K562 (cell line): Measurements from ENCODE around the gene POLN. TPM values are rescaled to one million over a fixed set of nuclear protein-coding genes. Genes with fewer than 3 reads are reported as not detected.

Experiments
- ATAC-seq: fragments of 200-7000 bp; cut with Tn5 transposase; 3 replicates; pipeline ENCODE4 v1.9.1; 2020; ENCODE audit warnings: moderate library complexity
- BruUV-seq: library from RNA; stranded (reverse); fragments of 400-500 nt; replicated peaks from 2 replicates; lab custom pipeline; 2021; lab: Mats Ljungman, UMichigan
- CTCF ChIA-PET: fragments of 300-600 bp; formaldehyde crosslinking; extraction: SDS; loops from one replicate; lab custom pipeline; 2021; ENCODE audit warnings: low intra/inter-chr PET ratio; lab: Yijun Ruan, JAX
- POLR2A ChIA-PET: fragments of 300-600, 350-650 bp; sonication (Branson Sonifier 250); formaldehyde crosslinking; extraction: SDS; loops from one replicate; lab custom pipeline; 2021; ENCODE audit warnings: antibody characterized with exemption, inconsistent platforms; lab: Yijun Ruan, JAX
- DNase-seq, 4 experiments: peaks; one replicate each; pipeline versions ENCODE4 v3.0.0 to v3.0.0-alpha.2; 2011 to 2018; ENCODE audit warnings: low spot score in 3 of 4, mixed read lengths in 3 of 4; ENCODE audit errors: extremely low read depth in 1 of 4
- FAIRE-seq: peaks from 2 replicates; lab custom pipeline; 2011; peaks lifted over from hg19 to GRCh38; lab: Jason Lieb, UNC
- H2AFZ ChIP-seq: 2 replicates; pipeline ENCODE4 v1.6.0; 2011; ENCODE audit warnings: low read depth, low read length, control low read depth, inconsistent platforms
- H3K27ac ChIP-seq: fragments of 200-600 bp; 3 replicates; pipeline ENCODE4 v1.8.0; 2011; ENCODE audit warnings: low read depth, mild to moderate bottlenecking, control low read depth, inconsistent platforms, low read length, moderate library complexity, mixed read lengths; ENCODE audit errors: extremely low read depth
- H3K27me3 ChIP-seq, 2 experiments: fragments of 300-600 bp in 1 of 2; 2 replicates in 1 of 2; 3 replicates in 1 of 2; pipeline versions ENCODE4 v1.6.0 to v1.8.0; 2011; ENCODE audit warnings: inconsistent platforms in 2 of 2, low read length in 2 of 2, mild to moderate bottlenecking in 1 of 2, mixed read lengths in 1 of 2, moderate library complexity in 1 of 2; ENCODE audit not compliant: control insufficient read depth in 2 of 2, insufficient read depth in 2 of 2
- H3K36me3 ChIP-seq: fragments of 300-600 bp; 3 replicates; pipeline ENCODE4 v1.8.0; 2011; ENCODE audit warnings: mild to moderate bottlenecking, low read length, inconsistent platforms; ENCODE audit not compliant: control insufficient read depth, insufficient read depth
- H3K4me1 ChIP-seq, 2 experiments: fragments of 200-600 bp in 1 of 2; replicated peaks in 1 of 2; 2 replicates in 1 of 2; 3 replicates in 1 of 2; pipeline versions ENCODE4 v1.5.1 to v1.8.0; 2011; ENCODE audit warnings: inconsistent platforms in 2 of 2, low read length in 2 of 2, mild to moderate bottlenecking in 1 of 2, mixed read lengths in 1 of 2, moderate library complexity in 1 of 2; ENCODE audit not compliant: control insufficient read depth in 2 of 2, insufficient read depth in 2 of 2
- H3K4me2 ChIP-seq: 2 replicates; pipeline ENCODE4 v1.6.1; 2011; ENCODE audit warnings: low read length, control low read depth, inconsistent platforms, mixed read lengths; ENCODE audit not compliant: insufficient read depth
- H3K4me3 ChIP-seq: fragments of 200-600 bp; sonication (generic), shearing (Covaris generic); 2 replicates; pipeline ENCODE4 v1.5.1; 2016; ENCODE audit warnings: control low read depth, inconsistent platforms
- H3K79me2 ChIP-seq: fragments of 200-600 bp; 3 replicates; pipeline ENCODE4 v1.8.0; 2011; ENCODE audit warnings: low read length, inconsistent platforms; ENCODE audit not compliant: control insufficient read depth, insufficient read depth
- H3K9ac ChIP-seq, 2 experiments: 2 replicates each; pipeline versions ENCODE4 v1.6.0 to v1.6.1; 2011; ENCODE audit warnings: low read depth in 2 of 2, low read length in 2 of 2, control low read depth in 1 of 2, inconsistent platforms in 1 of 2, mild to moderate bottlenecking in 1 of 2, mixed read lengths in 1 of 2; ENCODE audit not compliant: insufficient read depth in 1 of 2
- H3K9me1 ChIP-seq: one replicate; pipeline ENCODE4 v1.6.0; 2011; ENCODE audit warnings: inconsistent platforms, mild to moderate bottlenecking, low read length, moderate library complexity; ENCODE audit not compliant: control insufficient read depth, insufficient read depth
- H3K9me3 ChIP-seq: replicated peaks from 2 replicates; pipeline ENCODE4 v1.5.1; 2011; ENCODE audit warnings: low read depth, low read length, inconsistent platforms; ENCODE audit not compliant: control insufficient read depth, insufficient read depth
- H4K20me1 ChIP-seq: replicated peaks from 2 replicates; pipeline ENCODE4 v1.6.1; 2011; ENCODE audit warnings: low read length, inconsistent platforms, mixed read lengths; ENCODE audit not compliant: control insufficient read depth, insufficient read depth
- ETV5 ChIP-seq: sonication (generic); formaldehyde crosslinking; IDR thresholded peaks from 2 replicates; pipeline ENCODE4 v1.4.0; 2020; ENCODE audit warnings: low read depth, mild to moderate bottlenecking, missing genetic modification reagents
- RAD21 ChIP-seq, 2 experiments: fragments of 250-450 bp in 1 of 2; fragments of 450-650 bp in 1 of 2; sonication (Bioruptor Pico) in 1 of 2; formaldehyde crosslinking in 1 of 2; IDR thresholded peaks in 1 of 2; conservative IDR thresholded peaks in 1 of 2; 2 replicates each; pipeline versions ENCODE4 v1.4.0 to v1.8.0; 2020 to 2022; ENCODE audit warnings: mild to moderate bottlenecking in 2 of 2, moderate library complexity in 1 of 2
- XRCC3 ChIP-seq: fragments of 450-650 bp; IDR thresholded peaks from 2 replicates; pipeline ENCODE4 v1.6.1; 2017; ENCODE audit warnings: mild to moderate bottlenecking, moderate library complexity
- ZNF253 ChIP-seq: fragments of 250-450 bp; sonication (Bioruptor Pico); conservative IDR thresholded peaks from 2 replicates; pipeline ENCODE4 v1.6.1; 2021; ENCODE audit warnings: mild to moderate bottlenecking
- ZNF408 ChIP-seq: fragments of 250-450 bp; sonication (Bioruptor Pico); IDR thresholded peaks from 2 replicates; pipeline ENCODE4 v1.4.0; 2020; ENCODE audit warnings: low read depth, mild to moderate bottlenecking, moderate library complexity
- ZNF699 ChIP-seq: fragments of 250-450 bp; sonication (Bioruptor Pico); IDR thresholded peaks from 2 replicates; pipeline ENCODE4 v1.8.0; 2021; ENCODE audit warnings: mild to moderate bottlenecking, moderate library complexity; ENCODE audit not compliant: insufficient replicate concordance
- WGBS: fragments of 100-300 bp; shearing (Covaris generic); methylation state at CpG from one replicate; pipeline ENCODE4 v1.1.6; 2016; ENCODE audit warnings: low coverage, mixed read lengths; ENCODE audit not compliant: insufficient coverage; ENCODE audit errors: missing lambda C conversion rate; 5-methylcytosine and 5-hydroxymethylcytosine counted together
- in situ Hi-C: fragments of 300-500 bp; cut with MboI; formaldehyde crosslinking; loops from 4 replicates; pipeline ENCODE4 v1.15.0; 2018; ENCODE audit warnings: inconsistent platforms, mixed read lengths
- intact Hi-C: fragments of 100-400 bp; cut with micrococcal nuclease; formaldehyde crosslinking; loops from 2 replicates; pipeline ENCODE4 v1.14.2; 2022
- polyA plus RNA-seq, 8 experiments: library from polyadenylated mRNA; depleted of rRNA in 4 of 8; stranded (reverse) in 5 of 8; unstranded in 3 of 8; fragments of >200 nt; fragmentation: Nextera tagmentation in 2 of 8; fragmentation: Illumina TruSeq in 1 of 8; extraction: Ambion mirVana in 2 of 8; extraction: Trizol in 1 of 8; gene quantifications; 2 replicates each; pipeline versions ENCODE4 v1.2.1 to v1.2.3, GENCODE V29; 2011 to 2014; ENCODE audit warnings: inconsistent platforms in 1 of 8, missing spikeins in 1 of 8
- total RNA-seq, 7 experiments: library from RNA; depleted of rRNA in 6 of 7; stranded (reverse); fragments of >200 nt in 6 of 7; fragmentation: Illumina TruSeq in 2 of 7; extraction: Trizol in 2 of 7; gene quantifications; 2 replicates each; pipeline versions ENCODE4 v1.2.1 to v1.2.3, GENCODE V29; 2011 to 2021; ENCODE audit warnings: low replicate concordance in 1 of 7
- TF ChIP-seq, protein P1 (sequence below): fragments of 150-350 bp; conservative IDR thresholded peaks from 2 replicates; pipeline ENCODE4 v1.6.1; 2014; ENCODE audit warnings: low read length
- TF ChIP-seq, protein P2 (sequence below), 3 experiments: IDR thresholded peaks in 2 of 3; conservative IDR thresholded peaks in 1 of 3; 2 replicates each; pipeline ENCODE4 v1.5.1; 2011 to 2012; ENCODE audit warnings: low read length in 3 of 3, mild to moderate bottlenecking in 3 of 3, control low read depth in 2 of 3, improper control_type of control experiment in 1 of 3, inconsistent platforms in 1 of 3, low read depth in 1 of 3, mixed read lengths in 1 of 3, moderate library complexity in 1 of 3; ENCODE audit not compliant: insufficient read depth in 2 of 3
- TF ChIP-seq, protein P3 (sequence below): fragments of 200-800 bp; sonication (Bioruptor generic); IDR thresholded peaks from 2 replicates; pipeline ENCODE4 v1.6.1; 2016; ENCODE audit warnings: missing genetic modification characterization, missing compliant biosample characterization

Gene POLN
- total and polyA plus RNA-seq, 9 of the 15 experiments (the other 6 are each of a cell fraction or from before 2014, with no cell fraction given), result 0.08 to 0.91 (median 0.32) TPM

DNA sequence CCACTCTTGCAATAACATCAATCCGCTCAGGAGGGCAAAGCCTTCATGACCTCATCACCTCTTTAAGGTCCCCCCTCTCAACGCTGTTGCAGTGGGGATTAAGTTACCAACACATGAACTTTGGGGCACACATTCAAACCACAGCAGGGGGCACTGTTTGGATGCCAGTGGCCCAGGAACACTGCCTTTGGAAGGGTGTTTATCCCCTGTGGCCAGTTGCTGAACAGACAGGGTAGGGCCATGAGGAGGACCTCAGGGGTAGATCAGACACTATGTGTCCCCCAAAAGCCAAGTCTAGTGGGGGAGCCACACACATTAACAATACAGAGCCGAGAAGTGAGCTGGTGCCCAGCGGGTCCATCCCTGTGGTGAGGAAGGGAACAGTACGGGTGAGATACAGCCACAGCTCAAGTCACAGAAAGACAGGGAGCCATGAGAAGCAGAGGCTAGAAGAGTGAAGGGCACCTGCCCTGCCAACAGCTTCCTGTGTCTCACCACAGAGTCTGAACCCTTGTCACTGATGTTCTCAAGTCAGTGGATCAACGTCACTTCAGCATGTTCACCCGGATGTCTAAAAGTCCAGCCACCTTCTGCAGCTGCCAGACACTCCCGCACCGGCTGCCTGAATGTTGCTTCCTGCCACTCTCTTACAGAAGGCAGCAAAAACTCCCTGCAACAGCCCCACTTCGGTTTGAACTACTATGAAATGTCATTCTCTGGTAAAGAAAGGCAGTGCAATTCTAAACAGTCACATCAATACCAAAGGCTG is 39.8 kb upstream of the POLN start:
- intact Hi-C loops (no loop called here), in situ Hi-C loops (no loop called here)
- 45% methylated on average over 10 of the region's 10 CpGs for WGBS
- Histone ChIP-seq H4K20me1 (no peaks in the 10 kb centered on the region), H3K4me2 (no peak overlapping the region), H3K27me3 (no peaks in the 10 kb centered on the region), H2AFZ (no peak overlapping the region), H3K4me3 (no peak overlapping the region), H3K9me1 (no peaks in the 10 kb centered on the region), H3K9me3 (no peaks in the 10 kb centered on the region), H3K27ac (no peak overlapping the region), H3K4me1 (peaks cover 0 to 13% of the 10 kb centered on the region in 2 experiments; a peak in 2 of 5 replicates), H3K79me2 (no peaks in the 10 kb centered on the region), H3K36me3 (no peaks in the 10 kb centered on the region), H3K9ac (no peak overlapping the region)
- no peak for DNase-seq
- ATAC-seq, result peak; percentile 41
- ChIA-PET POLR2A (interaction anchor here (0.6 to 0.7 kb wide), 2 partner anchors 34 to 108 kb away, joined by 3 read pairs; no protein-coding TSS in a partner anchor), CTCF (no interaction called here)
- BruUV-seq, result no TSS peak
- FAIRE-seq, result no peak
- TF ChIP-seq, protein P1, sequence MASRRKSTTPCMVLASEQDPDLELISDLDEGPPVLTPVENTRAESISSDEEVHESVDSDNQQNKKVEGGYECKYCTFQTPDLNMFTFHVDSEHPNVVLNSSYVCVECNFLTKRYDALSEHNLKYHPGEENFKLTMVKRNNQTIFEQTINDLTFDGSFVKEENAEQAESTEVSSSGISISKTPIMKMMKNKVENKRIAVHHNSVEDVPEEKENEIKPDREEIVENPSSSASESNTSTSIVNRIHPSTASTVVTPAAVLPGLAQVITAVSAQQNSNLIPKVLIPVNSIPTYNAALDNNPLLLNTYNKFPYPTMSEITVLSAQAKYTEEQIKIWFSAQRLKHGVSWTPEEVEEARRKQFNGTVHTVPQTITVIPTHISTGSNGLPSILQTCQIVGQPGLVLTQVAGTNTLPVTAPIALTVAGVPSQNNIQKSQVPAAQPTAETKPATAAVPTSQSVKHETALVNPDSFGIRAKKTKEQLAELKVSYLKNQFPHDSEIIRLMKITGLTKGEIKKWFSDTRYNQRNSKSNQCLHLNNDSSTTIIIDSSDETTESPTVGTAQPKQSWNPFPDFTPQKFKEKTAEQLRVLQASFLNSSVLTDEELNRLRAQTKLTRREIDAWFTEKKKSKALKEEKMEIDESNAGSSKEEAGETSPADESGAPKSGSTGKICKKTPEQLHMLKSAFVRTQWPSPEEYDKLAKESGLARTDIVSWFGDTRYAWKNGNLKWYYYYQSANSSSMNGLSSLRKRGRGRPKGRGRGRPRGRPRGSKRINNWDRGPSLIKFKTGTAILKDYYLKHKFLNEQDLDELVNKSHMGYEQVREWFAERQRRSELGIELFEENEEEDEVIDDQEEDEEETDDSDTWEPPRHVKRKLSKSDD, result no peak
- no peak for TF ChIP-seq ZNF408
- peak in 1 of 2 experiments; percentile 11; a peak in 1 of 4 replicates for TF ChIP-seq RAD21 (CRISPR knock-in tag; conservative IDR thresholded peaks at IDR 0.05 in 1 of 2, IDR thresholded peaks at IDR 0.05 in 1 of 2)
- TF ChIP-seq ZNF253 (CRISPR knock-in tag), result no peak
- TF ChIP-seq, protein P2, sequence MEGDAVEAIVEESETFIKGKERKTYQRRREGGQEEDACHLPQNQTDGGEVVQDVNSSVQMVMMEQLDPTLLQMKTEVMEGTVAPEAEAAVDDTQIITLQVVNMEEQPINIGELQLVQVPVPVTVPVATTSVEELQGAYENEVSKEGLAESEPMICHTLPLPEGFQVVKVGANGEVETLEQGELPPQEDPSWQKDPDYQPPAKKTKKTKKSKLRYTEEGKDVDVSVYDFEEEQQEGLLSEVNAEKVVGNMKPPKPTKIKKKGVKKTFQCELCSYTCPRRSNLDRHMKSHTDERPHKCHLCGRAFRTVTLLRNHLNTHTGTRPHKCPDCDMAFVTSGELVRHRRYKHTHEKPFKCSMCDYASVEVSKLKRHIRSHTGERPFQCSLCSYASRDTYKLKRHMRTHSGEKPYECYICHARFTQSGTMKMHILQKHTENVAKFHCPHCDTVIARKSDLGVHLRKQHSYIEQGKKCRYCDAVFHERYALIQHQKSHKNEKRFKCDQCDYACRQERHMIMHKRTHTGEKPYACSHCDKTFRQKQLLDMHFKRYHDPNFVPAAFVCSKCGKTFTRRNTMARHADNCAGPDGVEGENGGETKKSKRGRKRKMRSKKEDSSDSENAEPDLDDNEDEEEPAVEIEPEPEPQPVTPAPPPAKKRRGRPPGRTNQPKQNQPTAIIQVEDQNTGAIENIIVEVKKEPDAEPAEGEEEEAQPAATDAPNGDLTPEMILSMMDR (IDR thresholded peaks at IDR 0.05 in 2 of 3, conservative IDR thresholded peaks at IDR 0.05 in 1 of 3; ENCODE audit: insufficient read depth in 2 of 3, low read depth in 1 of 3, low read length in 3 of 3), result peak; percentile 11 to 42 (median 37); a peak in 3 of 6 replicates
- TF ChIP-seq ETV5, result no peak
- TF ChIP-seq XRCC3, result no peak
- TF ChIP-seq, protein P3, sequence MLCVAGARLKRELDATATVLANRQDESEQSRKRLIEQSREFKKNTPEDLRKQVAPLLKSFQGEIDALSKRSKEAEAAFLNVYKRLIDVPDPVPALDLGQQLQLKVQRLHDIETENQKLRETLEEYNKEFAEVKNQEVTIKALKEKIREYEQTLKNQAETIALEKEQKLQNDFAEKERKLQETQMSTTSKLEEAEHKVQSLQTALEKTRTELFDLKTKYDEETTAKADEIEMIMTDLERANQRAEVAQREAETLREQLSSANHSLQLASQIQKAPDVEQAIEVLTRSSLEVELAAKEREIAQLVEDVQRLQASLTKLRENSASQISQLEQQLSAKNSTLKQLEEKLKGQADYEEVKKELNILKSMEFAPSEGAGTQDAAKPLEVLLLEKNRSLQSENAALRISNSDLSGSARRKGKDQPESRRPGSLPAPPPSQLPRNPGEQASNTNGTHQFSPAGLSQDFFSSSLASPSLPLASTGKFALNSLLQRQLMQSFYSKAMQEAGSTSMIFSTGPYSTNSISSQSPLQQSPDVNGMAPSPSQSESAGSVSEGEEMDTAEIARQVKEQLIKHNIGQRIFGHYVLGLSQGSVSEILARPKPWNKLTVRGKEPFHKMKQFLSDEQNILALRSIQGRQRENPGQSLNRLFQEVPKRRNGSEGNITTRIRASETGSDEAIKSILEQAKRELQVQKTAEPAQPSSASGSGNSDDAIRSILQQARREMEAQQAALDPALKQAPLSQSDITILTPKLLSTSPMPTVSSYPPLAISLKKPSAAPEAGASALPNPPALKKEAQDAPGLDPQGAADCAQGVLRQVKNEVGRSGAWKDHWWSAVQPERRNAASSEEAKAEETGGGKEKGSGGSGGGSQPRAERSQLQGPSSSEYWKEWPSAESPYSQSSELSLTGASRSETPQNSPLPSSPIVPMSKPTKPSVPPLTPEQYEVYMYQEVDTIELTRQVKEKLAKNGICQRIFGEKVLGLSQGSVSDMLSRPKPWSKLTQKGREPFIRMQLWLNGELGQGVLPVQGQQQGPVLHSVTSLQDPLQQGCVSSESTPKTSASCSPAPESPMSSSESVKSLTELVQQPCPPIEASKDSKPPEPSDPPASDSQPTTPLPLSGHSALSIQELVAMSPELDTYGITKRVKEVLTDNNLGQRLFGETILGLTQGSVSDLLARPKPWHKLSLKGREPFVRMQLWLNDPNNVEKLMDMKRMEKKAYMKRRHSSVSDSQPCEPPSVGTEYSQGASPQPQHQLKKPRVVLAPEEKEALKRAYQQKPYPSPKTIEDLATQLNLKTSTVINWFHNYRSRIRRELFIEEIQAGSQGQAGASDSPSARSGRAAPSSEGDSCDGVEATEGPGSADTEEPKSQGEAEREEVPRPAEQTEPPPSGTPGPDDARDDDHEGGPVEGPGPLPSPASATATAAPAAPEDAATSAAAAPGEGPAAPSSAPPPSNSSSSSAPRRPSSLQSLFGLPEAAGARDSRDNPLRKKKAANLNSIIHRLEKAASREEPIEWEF (CRISPR knock-in tag), result no peak
- no peak for TF ChIP-seq ZNF699
